CD4-positive, alpha-beta T cell treated with Interleukin-17A for 1 hour (primary cell): Measurements from ENCODE around the gene RND2.
"Not testable (repeated sequence)": the region's sequence is repeated elsewhere in the genome, so short reads cannot be mapped to it uniquely, and the experiment has no call there.

Experiments
- DNase-seq: peaks from one replicate; pipeline ENCODE4 v3.0.0-alpha.2; 2020

Gene RND2

DNA sequence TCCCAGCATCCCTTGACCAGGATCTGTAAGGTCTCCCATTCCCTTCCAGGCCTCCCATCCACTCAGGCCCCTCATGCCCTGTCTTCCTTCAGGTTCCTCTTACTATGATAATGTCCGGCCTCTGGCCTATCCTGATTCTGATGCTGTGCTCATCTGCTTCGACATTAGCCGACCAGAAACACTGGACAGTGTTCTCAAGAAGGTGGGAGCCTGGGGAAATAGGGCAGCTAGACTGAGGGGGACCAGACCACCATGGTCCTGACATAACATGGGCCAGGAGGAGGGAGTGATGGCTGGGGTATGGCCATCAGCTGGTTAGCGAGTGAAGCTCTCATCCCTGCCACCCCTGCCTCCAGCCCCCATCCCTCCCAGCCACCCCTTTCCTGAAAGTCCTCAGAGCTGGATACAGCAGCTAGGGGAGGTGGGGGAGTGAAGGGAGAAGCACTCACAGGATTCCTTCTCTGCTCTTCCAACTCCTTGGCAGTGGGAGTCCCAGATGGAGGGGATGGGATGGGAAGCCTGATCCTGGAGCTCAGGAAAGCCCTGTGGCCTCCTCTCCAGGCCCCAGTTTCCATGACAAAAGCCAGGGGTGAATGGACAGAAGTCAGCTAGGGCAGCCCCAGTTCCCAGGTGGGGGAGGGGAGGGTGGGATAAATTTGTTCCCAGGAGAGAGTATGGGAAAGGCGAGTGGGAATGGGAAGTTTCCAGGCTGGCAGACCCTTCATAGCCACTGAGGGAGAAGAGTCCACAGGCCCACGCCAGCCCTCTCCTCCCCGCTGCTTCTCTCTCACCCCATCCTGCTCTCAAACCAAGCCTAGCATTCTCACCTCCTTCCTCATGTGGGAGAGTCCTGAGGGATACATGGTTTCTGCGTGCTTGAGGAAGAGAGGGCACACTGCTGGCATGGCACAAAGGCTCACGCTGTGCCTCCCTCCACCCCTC lies 2.3 kb downstream of the RND2 start:
- no peak for DNase-seq

DNA sequence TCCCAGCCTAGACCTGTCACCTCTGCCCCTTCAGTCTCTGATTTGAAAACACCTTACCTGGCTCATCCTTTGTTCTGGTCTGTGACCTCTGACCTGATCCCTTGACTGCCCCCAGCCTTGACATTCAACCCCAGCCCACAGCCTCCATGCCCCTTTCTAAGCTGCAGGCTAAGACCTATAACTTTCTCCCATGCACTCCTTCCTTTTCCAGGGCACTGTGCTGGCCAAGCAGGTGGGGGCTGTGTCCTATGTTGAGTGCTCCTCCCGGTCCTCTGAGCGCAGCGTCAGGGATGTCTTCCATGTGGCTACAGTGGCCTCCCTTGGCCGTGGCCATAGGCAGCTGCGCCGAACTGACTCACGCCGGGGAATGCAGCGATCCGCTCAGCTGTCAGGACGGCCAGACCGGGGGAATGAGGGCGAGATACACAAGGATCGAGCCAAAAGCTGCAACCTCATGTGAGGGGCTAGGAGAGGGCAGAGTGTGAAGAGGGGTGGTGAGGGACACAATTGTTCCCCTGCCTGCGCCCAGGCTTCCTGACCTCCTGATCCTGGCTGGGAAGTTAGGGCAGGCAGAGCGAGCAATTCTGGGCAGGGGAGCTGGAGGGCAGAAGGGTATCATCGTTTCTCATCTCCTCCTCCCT lies 3.3 kb downstream of the RND2 start:
- no peak for DNase-seq

DNA sequence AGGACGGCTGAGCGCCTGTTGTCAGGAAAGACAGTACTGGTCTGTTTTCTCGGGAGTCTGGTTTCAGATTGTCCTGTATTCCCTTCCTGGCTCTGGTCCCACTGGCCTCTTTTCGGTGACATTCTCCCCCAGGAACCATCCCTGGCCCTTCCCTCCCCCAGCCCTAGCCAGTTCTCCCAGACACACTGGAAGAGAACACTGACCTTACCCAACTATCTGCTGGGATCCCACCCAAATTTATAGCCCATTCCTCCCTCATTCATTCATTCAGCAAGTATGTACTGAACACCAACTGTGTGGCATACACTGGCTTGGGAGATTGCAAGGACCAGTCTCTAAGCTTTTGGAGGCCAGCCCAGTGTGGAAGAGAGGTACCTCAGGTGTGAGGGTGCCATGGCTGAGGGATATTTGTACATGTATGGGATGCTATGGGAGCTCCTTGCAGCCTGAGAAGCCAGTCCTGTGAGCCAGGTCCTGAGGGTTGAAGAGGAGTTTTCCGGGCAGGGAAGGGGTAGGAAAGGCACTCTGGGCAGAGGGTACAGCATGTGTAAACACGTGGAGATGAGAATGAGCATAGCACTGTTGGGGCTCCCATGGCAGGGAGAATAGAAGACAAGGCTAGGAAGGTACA lies 5.2 kb downstream of the RND2 start:
- DNase-seq: no peak

DNA sequence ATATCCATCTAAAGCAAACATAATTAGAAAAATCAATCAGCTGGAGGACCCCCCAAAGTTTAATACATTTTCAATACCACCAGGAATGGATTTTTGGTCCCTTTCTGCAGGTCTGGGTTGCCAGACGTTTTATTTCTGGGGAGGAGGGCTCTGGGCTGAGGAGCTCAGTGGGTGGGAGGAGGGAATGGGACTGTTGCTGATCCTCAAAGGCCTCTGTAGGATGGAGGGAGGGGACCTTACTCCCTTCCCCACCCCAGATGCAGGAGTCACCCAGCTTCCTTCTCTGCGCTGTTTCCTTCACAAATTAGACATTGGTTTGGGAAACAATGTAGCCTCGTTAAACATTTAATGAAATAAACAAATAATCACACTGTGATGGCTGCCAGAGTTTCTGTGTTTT lies 6.6 kb downstream of the RND2 start:
- DNase-seq: no peak

DNA sequence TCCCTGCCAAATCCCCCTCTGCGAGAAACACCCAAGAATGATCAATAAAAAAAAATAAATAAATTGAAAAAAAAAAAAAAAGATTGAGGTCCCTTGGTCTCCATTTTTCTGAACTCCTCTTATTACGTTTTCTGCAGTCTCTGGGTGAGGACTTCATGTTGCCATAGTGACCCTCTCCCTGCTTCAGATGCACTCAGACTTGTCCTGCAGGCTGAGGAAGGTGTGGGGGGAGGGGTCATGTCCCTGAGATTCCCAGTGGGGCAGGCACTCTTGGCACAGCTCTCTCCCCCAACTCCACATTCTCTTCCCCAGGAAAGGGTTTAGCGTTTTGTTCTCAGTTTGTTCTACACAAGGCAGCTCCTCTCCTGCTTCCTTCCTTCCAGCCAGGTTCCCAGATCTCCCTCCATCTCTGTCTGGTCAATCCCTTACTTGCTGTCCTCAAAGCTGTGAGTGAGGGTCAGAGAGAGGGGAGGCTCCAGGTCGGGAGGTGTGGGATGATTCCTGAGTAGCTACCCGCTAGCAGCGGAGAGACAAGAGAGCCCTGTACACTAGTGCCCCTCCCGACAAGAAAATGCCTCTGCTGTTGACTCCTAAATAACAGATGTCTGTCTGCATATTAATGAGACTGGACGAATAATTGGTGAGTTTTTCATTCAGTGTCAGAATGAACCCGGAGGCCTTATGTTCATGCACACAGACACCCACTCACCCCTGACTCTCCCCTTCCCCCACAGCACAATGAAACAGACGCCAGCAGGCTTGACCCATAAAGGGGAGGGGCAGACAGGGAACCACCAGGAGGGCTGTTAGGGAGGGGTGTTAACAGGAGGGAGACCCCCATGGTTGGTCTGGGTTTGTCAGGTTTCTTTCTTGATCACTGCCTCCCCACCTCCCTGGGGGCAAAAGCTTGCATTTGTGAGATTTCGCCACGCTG lies 9.2 kb downstream of the RND2 start:
- no peak for DNase-seq

DNA sequence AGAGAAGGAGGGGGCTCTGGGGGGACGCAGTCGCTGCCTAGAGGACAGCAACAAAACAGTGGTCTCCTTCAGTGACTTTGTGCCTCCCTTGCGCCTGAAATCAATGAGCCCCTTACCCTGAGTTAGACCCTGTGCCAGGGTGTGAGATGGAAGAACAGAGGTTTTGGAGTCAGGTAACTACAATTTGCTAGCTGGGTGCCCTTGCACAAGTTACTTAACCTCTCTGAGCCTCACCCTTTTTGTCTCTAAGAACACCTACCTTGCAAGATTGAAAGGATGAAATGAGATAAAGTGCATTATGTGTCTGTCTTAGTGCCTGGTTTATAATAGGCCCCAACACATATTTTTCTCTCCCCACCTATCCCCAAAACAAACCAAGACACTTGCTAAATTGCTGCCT lies 9.9 kb downstream of the RND2 start:
- no peak for DNase-seq

DNA sequence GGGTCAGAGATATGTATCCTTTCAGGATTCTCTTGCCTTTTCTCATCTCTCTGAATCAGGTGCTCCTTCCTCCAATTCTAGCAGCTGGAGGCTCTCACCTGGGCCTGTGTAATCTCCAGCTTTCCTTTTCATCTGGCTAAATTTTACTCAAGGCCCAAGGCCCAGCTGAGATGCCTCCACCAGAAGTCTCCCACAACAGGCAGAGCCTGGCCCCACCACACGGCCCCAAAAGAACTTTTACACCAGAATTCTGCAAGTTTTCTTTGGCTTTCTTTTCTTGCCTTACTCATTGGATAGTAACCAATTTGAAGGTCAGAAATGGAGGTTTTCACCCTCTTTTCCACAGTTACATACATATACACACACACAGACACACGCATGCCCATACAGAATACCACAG lies 14.6 kb downstream of the RND2 start:
- no peak for DNase-seq

DNA sequence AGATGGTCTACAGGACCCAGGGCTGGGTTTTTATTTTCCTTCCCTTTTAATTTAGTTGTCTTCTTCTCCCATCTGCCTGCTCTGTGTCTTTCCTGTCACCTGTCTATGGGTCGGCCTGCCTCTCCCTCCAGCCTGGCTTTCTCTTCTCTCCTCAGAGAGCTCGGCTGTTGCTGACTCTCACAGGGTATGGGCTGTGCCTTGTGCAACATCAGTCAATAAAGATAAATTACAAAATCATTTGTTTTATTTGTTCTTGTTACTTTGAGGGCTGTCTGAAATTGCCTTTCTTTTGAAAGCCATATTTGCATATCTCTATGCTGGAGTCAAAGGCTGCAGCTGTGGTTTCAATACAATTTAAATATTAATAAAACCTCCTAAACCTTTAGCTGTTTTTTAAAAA lies 15.6 kb downstream of the RND2 start:
- DNase-seq: no peak

DNA sequence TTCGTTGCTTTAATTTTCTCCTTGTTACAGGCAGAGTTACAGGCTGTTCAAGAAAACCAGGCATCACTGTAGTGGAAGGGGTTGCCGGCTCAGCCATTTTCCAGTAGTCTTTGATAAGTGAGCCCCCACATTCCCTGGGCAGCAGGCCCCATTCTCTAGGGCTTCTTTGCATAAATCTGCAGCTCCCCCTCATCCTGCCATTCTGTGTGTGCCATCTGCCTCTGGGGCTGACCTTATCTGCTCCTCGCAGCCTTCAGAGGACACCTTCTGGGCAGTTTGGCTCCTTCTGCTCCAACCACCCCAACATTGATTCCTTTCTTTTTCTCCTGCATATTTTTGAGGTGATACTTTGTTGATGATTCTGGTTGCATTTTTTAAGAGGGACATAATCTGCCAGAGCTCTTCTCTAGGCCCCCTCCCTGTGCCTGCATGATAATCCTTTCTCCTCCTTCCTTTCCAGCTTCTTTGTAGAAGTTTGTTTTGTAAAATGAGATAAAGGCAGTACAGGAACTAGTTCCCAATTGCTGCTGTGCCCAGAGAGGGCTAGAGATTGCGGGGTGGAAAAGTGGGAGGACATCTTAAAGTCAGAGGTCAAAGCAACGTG lies 17.1 kb downstream of the RND2 start:
- no peak for DNase-seq

DNA sequence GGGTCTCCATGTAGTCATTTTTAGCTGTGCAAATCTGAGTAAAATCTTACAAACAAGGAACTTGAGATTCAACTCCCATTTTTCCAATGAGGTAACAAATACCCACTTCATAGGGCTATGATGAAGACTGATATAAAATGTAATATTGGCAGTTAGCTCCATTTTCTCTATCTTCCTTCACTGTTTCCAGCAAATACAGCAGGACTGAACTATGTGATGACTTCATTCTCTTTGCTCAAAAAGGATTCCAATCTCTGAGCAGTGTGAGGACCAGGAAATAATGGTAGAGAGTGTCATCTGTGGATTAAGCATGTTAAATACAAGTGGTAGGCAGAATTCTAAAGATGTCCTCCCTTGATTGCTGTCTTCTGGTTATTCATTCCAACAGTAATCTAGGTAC lies 18.3 kb downstream of the RND2 start:
- DNase-seq: no peak

DNA sequence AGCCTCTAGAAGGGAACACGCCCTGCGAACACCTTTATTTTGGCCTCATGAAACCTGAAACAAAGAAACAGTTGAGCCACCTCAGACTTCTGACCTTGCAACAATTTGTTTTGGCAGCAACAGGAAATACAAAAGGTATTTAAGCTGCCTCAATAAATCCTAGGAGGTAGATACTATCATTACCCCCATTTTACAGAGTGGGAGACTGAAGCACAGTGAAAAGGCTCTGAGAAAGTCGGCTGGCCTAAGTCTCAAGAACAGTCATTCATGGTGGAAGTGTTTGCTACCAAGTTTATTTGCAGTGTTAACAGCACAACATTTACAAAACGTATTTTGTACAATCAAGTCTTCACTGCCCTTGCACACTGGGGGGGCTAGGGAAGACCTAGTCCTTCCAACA lies 19.0 kb downstream of the RND2 start:
- no peak for DNase-seq

DNA sequence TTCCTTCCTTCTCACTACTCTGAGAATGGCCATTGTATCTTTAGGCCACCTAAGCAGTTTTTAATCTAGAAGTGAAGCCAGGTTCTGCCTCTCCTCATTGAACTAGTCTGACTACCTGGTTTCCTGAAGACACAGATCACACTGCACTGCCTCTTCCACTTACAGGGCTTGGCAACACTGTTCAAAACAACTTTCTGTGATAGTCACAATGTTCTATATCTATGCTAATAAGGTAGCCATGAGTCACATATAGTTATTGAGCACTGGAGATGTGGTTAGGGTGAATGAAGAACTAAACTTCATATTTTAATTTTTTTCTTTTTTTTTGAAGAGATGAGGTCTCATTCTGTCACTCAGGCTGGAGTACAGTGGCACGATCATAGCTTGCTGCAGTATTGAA lies 26.9 kb downstream of the RND2 start:
- no peak for DNase-seq

DNA sequence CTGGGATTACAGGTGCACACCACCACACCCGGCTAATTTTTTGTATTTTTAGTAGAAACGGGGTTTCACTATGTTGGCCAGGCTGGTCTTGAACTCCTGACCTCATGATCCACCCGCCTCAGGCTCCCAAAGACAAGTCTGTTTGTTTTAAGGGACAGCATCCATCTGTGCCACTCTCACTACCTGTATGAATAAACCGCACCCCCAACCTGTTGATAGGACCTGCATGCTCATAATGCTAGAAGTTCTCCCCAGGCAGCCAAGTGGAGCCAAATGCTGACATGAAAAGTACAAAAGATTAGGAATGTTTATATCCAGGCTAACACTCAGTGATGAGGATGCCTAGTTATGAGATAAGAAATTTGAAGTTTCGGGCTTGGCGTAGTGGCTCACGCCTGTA lies 28.0 kb downstream of the RND2 start:
- DNase-seq: not testable (repeated sequence)

DNA sequence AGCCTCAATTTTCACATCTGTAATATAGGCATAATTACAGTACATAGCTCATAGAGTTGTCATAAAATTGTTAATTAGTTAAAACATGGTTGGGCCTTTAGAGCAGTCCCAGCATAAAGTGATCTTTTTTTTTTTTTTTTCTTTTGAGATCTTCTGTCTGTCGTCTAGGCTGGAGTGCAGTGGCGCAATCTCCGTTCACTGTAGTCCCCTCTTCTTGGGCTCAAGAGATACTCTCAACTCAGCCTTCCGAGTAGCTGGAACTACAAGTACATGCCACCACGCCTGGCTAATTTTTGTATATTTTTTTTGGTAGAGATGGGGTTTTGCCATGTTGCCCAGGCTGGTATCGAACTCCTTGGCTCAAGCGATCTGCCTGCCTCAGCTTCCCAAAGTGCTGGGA lies 31.0 kb downstream of the RND2 start:
- DNase-seq: no peak

DNA sequence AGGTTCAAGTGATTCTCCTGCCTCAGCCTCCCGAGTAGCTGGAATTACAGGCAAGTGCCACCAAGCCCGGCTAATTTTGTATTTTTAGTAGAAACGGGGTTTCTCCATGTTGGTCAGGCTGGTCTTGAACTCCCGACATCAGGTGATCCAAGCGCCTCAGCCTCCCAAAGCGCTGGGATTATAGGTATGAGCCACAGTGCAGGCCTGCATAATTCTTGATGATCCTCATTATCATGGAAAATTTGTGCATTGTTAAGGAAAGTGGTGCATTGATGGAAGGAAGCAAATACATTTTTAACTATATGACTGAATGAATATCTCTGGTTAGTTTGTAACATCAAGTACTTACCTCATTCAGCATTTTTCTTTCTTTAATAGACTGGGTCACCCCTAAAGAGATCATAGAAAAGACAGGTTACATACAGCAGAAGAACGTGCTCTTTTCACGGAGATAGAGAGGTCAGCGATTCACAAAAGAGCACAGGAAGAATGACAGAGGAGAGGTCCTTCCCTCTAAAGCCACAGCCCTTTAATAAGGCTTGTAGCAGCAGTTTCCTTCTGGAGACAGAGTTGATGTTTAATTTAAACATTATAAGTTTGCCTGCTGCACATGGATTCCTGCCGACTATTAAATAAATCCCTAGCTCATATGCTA lies 38.1 kb downstream of the RND2 start:
- no peak for DNase-seq

DNA sequence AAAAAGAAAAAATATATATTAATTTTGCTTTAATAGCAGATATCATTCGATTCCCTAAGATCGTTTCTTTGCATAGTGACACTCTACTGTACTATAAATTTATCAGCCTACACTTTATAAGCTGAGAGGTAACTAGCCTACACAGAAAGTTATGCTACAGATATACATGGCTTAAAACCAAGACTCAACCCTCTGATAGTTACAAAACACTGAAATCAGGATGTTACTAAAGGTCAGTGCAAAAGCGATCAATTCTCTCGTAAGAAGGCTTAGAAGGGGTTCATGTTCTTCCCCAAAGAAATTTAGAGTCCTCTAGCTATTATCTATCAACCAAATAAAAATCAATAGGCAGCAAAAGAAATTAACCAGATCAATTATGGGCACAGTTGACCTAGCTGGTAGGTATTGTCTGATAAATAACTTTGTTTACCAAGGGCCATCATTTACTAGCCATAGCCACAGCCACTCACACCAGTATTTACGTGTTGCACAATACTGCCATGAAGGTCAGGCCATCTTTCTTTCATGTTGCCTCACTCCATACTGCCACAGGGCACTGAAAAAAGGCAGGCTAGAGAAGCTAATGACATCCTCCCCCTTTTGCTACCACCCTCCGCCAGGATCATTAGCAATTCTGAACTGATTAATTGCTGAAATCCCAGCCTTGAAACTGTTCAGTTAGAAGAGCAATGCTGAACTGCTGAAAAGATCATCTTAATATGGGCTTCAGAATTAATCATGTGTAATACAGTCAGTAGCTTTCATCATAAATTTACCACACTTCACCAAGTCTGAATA lies 43.7 kb downstream of the RND2 start:
- DNase-seq: no peak

DNA sequence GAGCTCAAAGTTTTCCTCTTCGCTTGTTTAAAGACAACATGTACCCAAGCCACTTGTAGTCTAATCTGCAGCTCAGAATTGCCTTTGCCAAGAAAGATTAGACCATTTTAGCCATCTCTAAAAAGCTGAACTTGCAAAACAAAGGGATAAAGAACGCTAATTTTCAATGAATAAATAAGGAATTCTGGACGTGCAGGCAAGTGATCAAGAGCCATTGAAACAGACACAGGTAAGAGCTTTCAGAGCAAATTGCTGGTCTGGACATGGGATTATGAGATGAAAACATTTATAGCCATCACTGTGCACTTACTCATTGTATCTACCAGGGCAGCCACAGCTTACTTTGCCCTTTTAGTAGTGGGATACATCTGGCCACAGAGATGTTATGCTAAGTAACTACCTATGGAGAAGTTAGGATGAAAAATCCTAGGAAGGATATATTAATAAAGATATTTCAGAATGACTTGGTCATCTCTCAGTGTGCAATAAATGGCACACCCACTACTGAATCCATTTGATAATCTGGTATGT lies 44.4 kb downstream of the RND2 start:
- no peak for DNase-seq

DNA sequence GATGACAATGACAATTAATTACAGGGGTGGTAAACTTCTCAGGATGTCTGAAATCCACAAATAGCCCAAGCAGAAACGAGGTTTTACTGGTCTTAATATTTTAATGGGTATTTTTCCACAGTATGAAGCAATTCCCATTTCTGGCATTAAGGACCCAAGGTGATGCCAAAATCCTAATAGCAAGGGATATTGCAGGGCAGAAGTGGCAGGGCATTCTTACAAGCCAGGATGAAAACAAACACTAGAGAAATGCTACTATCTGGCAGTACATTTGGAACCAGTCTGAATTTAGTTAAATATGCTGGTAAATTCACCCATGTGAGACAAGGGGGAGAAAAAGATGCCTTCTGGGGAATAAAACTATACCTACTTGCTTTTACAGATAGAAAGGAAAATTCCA lies 45.2 kb downstream of the RND2 start:
- no peak for DNase-seq

DNA sequence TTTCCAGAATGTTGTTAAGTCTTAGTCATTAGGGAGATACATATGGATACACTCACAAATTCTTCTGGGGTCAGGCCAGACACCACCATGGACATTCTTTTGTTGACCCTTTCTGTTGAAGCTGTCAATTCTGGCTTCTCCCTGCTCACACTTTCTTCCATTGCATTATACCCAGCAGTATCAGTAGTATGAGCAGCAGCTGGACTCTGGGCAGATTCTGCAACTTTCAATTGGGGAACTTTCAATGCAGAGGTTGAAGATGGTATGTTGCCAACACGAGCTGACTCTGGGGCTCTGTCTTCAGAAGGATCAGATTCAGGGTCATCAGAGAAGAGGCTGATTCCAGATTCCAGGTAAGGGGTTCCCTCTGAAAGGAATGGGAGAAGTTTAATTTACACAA lies 45.8 kb downstream of the RND2 start:
- no peak for DNase-seq

DNA sequence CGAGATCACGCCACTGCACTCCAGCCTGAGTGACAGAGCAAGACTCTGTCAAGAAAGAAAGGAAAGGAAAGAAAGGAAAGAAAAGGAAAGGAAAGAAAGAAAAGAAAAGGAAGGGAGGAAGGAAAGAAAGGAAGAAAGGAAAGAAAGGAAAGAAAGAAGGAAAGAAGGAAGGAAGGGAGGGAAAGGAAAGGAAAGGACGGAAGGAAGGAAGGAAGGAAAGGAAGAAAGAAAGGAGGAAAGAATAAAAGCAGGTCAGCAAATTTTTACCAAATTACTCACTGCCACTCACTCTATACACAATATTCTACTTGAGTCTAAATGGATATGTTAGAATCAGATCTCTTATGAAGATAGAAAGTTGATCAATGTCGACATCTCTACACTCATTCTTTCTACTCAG lies 49.8 kb downstream of the RND2 start:
- no peak for DNase-seq
